Ovary (tissue), 3 donors: ENCODE data around the gene SPPL3.

Experiments used
- CTCF ChIP-seq, 3 donors: fragments of 450-650 bp in 2 of 3; fragments of 200-600 bp in 1 of 3; IDR thresholded peaks; one replicate each; pipeline versions ENCODE4 v1.5.1 to v1.8.0; 2016 to 2022; ENCODE audit warnings: antibody characterized with exemption in 3 of 3, mild to moderate bottlenecking in 1 of 3
- EP300 ChIP-seq: sonication (generic); formaldehyde crosslinking; IDR thresholded peaks from one replicate; pipeline ENCODE4 v1.6.1; 2017; ENCODE audit warnings: antibody characterized with exemption
- POLR2A ChIP-seq: fragments of 450-650 bp; IDR thresholded peaks from one replicate; pipeline ENCODE4 v1.6.1; 2017; ENCODE audit warnings: antibody characterized with exemption, mild to moderate bottlenecking, moderate library complexity
- donor health status: DM: no; HTN: no; CAD: no.

DNA sequence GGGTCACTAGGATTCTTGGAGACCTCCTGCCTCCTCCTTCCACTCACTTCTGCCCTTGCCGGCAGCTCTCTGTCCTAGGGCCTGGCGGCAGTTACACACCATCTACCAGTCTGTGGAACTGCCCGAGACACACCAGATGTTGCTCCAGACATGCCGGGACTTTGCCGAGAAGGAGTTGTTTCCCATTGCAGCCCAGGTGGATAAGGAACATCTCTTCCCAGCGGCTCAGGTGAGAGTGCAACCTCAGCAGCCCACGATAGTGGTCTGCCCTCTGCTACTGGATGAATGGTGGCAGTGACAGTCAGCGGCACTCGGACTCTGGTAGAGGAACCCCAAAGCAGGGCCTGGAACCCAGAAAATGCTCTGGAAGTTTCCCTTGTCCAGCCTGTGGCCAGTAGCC is 177.2 kb downstream of the SPPL3 start:
- TF ChIP-seq CTCF (IDR thresholded peaks at IDR 0.05) (no peak), POLR2A (no peak), EP300 (no peak)
